Hepatocyte (in vitro differentiated cells): Measurements from ENCODE around the gene ZBTB20. TPM values are rescaled to one million over a fixed set of nuclear protein-coding genes. Genes with fewer than 3 reads are reported as not detected.
A peak's percentile ranks its signal among the peaks of the same experiment; 100 is the strongest.

Source experiments
- DNase-seq: peaks from one replicate; pipeline ENCODE4 v3.0.0-alpha.2; 2016; ENCODE audit warnings: low spot score
- H2AFZ ChIP-seq: fragments of 200-600 bp; sonication (generic); 2 replicates; pipeline ENCODE4 v1.6.0; 2016; ENCODE audit warnings: antibody characterized with exemption, mild to moderate bottlenecking
- H3K27ac ChIP-seq: fragments of 200-600 bp; sonication (generic); 2 replicates; pipeline ENCODE4 v1.5.1; 2016; ENCODE audit warnings: mild to moderate bottlenecking
- H3K27me3 ChIP-seq: fragments of 200-600 bp; sonication (generic); 2 replicates; pipeline ENCODE4 v1.6.1; 2016
- H3K36me3 ChIP-seq: fragments of 200-600 bp; sonication (generic); replicated peaks from 2 replicates; pipeline ENCODE4 v1.5.1; 2016; ENCODE audit warnings: low read depth; ENCODE audit not compliant: insufficient read depth
- H3K4me1 ChIP-seq: fragments of 200-600 bp; sonication (generic); 2 replicates; pipeline ENCODE4 v1.5.1; 2016; ENCODE audit warnings: mild to moderate bottlenecking, moderate library complexity; ENCODE audit not compliant: insufficient read depth
- H3K4me2 ChIP-seq: fragments of 200-600 bp; sonication (generic); 2 replicates; pipeline ENCODE4 v1.6.0; 2016
- H3K4me3 ChIP-seq: fragments of 200-600 bp; sonication (generic); 2 replicates; pipeline ENCODE4 v1.5.1; 2016; ENCODE audit warnings: mild to moderate bottlenecking
- H3K79me2 ChIP-seq: fragments of 200-600 bp; sonication (generic); 2 replicates; pipeline ENCODE4 v1.6.0; 2017; ENCODE audit warnings: mild to moderate bottlenecking
- H3K9me2 ChIP-seq: fragments of 200-600 bp; sonication (generic); replicated peaks from 2 replicates; pipeline ENCODE4 v1.6.0; 2017; ENCODE audit warnings: mild to moderate bottlenecking; ENCODE audit not compliant: insufficient read depth
- H3K9me3 ChIP-seq: fragments of 200-600 bp; sonication (generic); 2 replicates; pipeline ENCODE4 v1.5.1; 2016; ENCODE audit warnings: low read depth, mild to moderate bottlenecking
- H4K20me1 ChIP-seq: fragments of 200-600 bp; sonication (generic); 2 replicates; pipeline ENCODE4 v1.6.0; 2016; ENCODE audit warnings: mild to moderate bottlenecking; ENCODE audit not compliant: insufficient read depth, poor library complexity, severe bottlenecking
- CTCF ChIP-seq: fragments of 200-600 bp; sonication (generic); IDR thresholded peaks from 2 replicates; pipeline ENCODE4 v1.5.1; 2016; ENCODE audit warnings: antibody characterized with exemption, mild to moderate bottlenecking; ENCODE audit not compliant: poor library complexity
- EZH2 ChIP-seq: fragments of 200-600 bp; sonication (generic); IDR thresholded peaks from 2 replicates; pipeline ENCODE4 v1.6.1; 2016; ENCODE audit warnings: antibody characterized with exemption, mild to moderate bottlenecking, borderline replicate concordance
- EZH2phosphoT487 ChIP-seq: fragments of 200-600 bp; sonication (generic); IDR thresholded peaks from one replicate; pipeline ENCODE4 v1.6.1; 2018; ENCODE audit warnings: antibody characterized with exemption, mild to moderate bottlenecking, low read depth, moderate library complexity; ENCODE audit not compliant: unreplicated experiment, severe bottlenecking
- WGBS: methylation state at CpG from one replicate; pipeline ENCODE4 v1.1.6; 2016; ENCODE audit warnings: low lambda C conversion rate; ENCODE audit errors: missing lambda C conversion rate; 5-methylcytosine and 5-hydroxymethylcytosine counted together
- polyA plus RNA-seq: library from polyadenylated mRNA; unstranded; fragments of >200 nt; fragmentation: Nextera tagmentation; extraction: Ambion mirVana; gene quantifications from 2 replicates; pipeline ENCODE4 v1.2.1, GENCODE V29; 2016
- total RNA-seq: library from RNA; depleted of rRNA; stranded (reverse); fragments of >200 nt; gene quantifications from 2 replicates; pipeline ENCODE4 v1.2.3, GENCODE V29; 2014

The ZBTB20 gene
- total and polyA plus RNA-seq, 2 experiments from 2014 or later = 25.8 to 28.0 TPM

- Histone ChIP-seq H3K4me2 (peak overlapping the region; percentile 59), H3K9me2 (no peaks in the 10 kb centered on the region), H3K4me1 (peaks cover 18% of the 10 kb centered on the region), H3K79me2 (peaks cover 10% of the 10 kb centered on the region), H3K36me3 (no peaks in the 10 kb centered on the region), H3K27me3 (no peaks in the 10 kb centered on the region), H3K4me3 (no peak overlapping the region), H2AFZ (no peak overlapping the region), H3K9me3 (no peaks in the 10 kb centered on the region), H4K20me1 (no peaks in the 10 kb centered on the region), H3K27ac (peak overlapping the region; percentile 94)
- no peak for TF ChIP-seq EZH2phosphoT487
- no peak for TF ChIP-seq EZH2
- TF ChIP-seq CTCF = no peak
- 60% methylated on average over 3 of the region's 3 CpGs for WGBS
- no peak for DNase-seq
Measured at GRCh38 chr3:114622001-114622400, 525.1 kb downstream of the ZBTB20 start.

DNA sequence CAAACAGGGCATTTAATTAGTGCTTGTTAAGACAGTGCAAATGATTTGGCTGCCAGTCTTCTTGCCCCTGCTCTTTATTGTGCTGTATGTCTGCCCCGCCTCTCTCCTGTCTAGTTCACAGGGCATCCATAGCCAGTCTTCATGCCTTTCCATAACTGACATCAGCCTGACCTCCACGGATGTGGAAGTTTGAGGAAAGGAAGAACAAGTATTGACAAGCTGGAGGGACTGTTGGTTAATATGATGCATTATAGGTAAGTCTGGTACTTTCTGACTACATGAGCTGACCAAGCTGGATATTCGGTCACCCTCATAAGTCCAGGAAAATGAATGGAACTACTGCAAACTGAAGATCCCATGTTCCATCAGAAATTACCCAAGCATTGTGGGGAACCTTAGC lies 527.3 kb downstream of the ZBTB20 start:
- 100% methylated on average over 3 of the region's 3 CpGs for WGBS
- DNase-seq = no peak
- no peaks in the 10 kb centered on the region for H4K20me1 ChIP-seq
- H3K27me3 ChIP-seq = no peaks in the 10 kb centered on the region
- no peak overlapping the region for H3K27ac ChIP-seq
- TF ChIP-seq EZH2phosphoT487 = no peak
- TF ChIP-seq EZH2 = no peak
- no peak for TF ChIP-seq CTCF
- H3K79me2 ChIP-seq = peaks cover 15% of the 10 kb centered on the region
- H3K9me3 ChIP-seq = no peaks in the 10 kb centered on the region
- H2AFZ ChIP-seq = no peak overlapping the region
- no peak overlapping the region for H3K4me3 ChIP-seq
- H3K9me2 ChIP-seq = no peaks in the 10 kb centered on the region
- no peak overlapping the region for H3K4me2 ChIP-seq
- no peaks in the 10 kb centered on the region for H3K36me3 ChIP-seq
- peaks cover 18% of the 10 kb centered on the region for H3K4me1 ChIP-seq

DNA sequence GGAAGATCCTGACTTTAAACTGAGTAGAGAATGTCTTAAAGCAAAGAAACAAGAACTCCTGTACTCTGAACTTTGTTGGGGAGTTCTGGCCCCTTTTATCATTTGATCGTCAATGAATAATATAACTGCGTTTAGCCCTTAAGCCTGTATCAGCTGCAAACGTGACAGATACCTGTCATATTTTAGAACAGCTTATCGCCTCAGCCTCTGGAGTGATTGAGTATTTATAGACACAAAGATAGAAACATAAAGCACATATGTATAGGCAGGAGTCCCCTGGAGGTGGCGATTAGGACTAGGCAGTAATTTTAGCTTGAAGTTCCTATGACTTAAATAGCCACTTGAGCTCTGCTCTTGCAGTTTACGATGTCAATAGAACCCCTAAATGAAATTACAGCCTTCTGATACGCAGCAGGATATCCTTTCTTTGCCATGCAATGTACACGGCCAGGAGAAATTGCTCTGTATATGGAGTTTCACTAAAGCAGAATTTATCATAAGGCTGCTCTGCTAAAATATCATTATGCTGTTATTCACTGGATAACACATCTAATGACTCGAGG lies 531.5 kb downstream of the ZBTB20 start:
- H3K9me2 ChIP-seq = no peaks in the 10 kb centered on the region
- DNase-seq = no peak
- no peak overlapping the region for H3K27ac ChIP-seq
- 78% methylated on average over 9 of the region's 9 CpGs for whole genome bisulfite sequencing
- no peak overlapping the region for H3K4me2 ChIP-seq
- no peaks in the 10 kb centered on the region for H4K20me1 ChIP-seq
- no peaks in the 10 kb centered on the region for H3K9me3 ChIP-seq
- H3K36me3 ChIP-seq = no peaks in the 10 kb centered on the region
- no peaks in the 10 kb centered on the region for H3K27me3 ChIP-seq
- no peaks in the 10 kb centered on the region for H3K4me1 ChIP-seq
- H3K4me3 ChIP-seq = no peak overlapping the region
- TF ChIP-seq EZH2phosphoT487 = no peak
- no peak for TF ChIP-seq CTCF
- TF ChIP-seq EZH2 = no peak
- peaks cover 19% of the 10 kb centered on the region for H3K79me2 ChIP-seq
- H2AFZ ChIP-seq = no peak overlapping the region
